ENCODE results near the gene PDPR.
"Not testable (repeated sequence)": the region's sequence is repeated elsewhere in the genome, so short reads cannot be mapped to it uniquely, and the experiment has no call there.

The PDPR gene

GRCh38 chr16:70166688-70167087 is 52.6 kb downstream of the PDPR start:
- DNase-seq, result not testable (repeated sequence)

DNA sequence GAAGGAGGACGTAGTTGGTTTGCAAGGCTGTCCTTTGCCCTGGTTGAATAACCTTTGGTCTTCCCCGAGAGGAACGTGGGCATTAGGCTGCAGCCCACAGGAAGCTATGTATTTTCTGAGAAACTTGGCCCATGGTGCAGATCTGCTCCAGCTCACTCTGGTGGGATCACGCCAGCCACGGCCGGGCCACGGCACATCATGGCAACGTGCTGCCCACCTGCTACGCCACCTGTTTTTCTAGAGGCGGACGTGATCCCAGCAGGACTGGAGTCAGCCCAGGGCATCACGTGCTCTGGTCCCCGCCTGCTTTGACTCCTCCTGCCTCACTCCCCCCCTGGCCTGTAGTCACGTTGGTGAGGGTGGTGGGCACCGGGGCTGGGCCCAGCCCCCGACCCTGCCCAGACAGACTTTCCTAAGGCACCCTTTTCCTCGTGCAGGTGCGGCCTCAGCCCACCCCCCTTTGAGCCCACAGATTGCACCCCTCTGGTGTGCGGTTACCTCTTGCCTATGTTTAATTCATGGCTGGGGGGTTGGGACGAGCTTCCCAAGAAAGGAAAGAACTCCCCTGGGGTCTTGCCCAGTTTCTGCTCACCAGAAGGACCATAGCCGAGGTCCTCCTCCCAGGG is 59.2 kb downstream of the PDPR start, which contains the start of gene CLEC18C:
TSS of gene CLEC18C (plus strand) at position 576 of the 626 bp plus-strand sequence. CDS start 492 bp downstream, outside the sequence.
- DNase-seq, result not testable (repeated sequence)

- DNase-seq, result not testable (repeated sequence)
Measured at GRCh38 chr16:70173916-70174315, 59.8 kb downstream of the PDPR start.

DNA sequence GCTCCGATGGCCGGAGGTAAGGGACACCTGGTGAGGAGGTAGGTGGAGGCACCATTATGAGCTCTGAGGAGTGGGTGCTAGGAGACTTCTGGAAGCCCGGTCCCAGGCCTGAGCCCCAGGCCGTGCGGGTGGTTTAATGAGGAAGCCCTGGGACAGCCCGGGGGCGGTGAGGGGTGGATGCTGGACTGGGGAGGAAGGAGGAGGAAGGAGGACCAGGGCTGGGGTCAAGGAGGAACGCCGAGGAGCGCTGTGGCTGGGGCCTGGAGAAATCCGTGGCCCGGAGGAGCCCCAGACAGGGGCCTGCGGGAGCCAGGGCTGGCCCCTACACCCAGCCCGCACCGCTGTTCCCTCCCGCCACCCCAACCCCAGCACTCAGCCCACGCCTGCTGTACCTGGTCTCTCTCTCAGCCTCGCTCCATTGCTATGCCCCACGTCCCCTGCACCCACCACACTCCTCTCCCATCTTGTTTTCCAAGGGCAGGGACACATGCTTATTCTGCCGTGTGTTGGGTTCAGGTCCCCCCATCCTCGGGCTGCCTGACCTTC is 60.3 kb downstream of the PDPR start:
- DNase-seq, result not testable (repeated sequence)

DNA sequence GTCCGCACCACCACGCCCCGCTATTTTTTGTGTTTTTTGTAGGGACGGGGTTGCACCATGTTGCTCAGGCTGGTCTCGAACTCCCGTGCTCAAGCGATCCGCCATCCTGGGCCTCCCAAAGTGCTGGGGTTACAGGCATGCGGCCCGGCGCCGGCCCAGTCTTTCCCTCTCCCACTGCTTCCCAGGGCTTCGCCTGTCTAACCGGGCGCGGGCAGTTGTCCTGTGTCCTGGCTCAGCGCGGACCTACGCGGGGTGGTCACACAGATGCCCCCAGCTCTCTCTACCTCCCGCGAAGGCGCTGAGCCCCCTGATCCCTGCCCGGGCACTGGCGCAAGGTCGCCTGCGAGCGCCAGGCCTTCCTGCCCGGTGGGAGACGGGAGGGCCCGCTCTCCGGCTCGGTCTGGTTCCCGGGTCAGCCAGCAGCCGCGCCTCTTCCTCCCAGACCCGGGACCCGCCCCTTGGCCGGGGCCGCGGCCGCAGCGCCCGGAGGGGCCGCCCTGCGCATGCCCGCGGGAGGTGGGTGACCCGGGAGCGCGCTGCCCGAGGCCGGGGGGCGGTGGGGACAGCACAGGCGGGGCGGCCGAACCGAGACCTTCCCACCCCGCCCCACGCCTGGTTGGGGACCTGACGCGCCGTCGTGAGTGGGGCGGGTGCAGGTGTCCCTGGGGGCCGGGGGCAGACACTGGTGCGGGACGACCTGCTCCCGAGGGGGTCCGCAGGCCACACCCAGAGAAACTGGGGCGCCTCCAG is 73.9 kb downstream of the PDPR start:
- DNase-seq, result not testable (repeated sequence)

DNA sequence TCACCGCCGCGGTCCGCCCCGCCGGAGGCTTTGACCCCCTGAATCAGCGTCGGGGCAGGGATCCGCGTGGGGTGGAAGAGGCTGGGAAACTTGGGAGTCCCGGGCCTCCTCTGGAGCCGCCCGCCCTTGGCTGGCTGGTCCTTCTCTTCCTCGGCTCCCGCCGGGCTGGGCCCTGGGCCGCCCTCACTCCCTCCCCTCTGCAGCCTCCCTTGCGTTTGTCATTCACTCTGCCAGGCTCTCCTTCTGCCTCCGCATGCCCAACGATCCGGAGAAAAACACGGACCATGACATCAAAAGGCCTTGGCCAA is 74.4 kb downstream of the PDPR start:
- DNase-seq, result not testable (repeated sequence)

DNA sequence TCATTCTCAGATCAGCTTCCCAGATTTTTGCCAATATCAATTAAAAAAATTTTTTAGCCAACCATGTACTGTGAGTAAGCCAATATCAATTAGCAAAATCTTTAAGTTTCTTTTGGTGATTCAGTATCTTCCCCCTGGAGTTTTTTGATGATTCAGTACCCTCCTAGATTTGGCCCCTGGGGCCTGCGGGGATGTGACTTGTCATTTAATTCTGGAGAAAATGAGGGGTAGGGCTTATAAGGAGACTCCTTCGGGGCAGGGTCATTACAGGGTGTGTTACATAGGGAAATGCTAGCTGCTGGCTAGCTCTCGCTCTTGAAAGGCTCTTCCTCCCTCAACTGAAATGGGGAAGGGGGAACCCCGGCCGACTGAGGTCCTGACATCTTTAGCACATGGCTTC is 76.4 kb downstream of the PDPR start:
- not testable (repeated sequence) for DNase-seq

DNA sequence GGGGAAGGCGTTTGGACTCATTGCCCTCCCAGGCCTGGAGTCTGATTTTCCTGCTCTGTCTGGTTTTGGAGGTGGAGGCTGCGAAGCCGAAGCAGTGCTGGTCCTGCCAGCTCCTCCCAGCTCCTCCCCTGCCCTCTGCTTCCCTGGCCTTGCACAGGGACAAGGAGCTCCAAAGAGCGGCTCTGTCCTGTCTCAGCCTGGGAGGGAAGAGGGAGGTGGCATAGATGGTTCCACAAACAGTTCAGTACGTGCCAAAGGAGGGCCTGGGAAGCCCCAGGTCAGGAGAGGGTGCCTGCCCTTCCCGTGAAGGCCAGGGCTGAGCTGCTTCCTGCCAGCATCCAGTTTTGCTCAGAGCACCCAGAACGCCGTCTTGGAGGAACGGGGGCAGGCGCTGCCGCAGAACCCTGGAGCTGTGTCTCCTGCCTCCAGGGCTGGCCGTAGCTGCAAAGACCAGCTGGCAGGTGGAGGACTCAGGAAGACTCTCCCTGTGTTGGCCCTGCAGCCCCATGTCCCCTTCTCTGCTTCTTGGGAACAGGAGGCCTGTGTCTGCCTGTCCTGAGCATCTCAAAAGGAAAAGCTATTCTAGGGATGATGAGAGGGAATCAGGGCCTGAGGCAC is 82.7 kb downstream of the PDPR start:
- DNase-seq, result not testable (repeated sequence)

DNA sequence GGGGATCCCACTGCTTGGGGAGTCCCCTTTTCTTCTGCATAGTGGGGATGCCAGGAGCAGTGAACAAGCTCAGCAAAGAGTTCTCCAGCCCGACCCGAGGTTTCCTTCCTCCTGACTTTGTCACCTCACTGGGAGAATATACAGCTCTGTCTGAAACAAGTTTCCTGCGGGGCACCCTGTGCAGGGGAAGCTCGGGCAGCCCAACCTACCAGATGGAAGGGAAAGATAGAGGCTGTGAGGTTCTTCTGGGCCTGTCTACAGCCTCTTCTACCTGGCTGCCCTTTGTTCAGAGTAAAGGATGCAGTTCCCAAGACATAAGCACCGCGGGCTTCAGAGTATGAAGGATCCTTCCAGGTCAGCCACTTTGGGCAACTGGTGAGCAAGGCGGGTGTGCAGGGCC is 83.5 kb downstream of the PDPR start:
- not testable (repeated sequence) for DNase-seq

DNA sequence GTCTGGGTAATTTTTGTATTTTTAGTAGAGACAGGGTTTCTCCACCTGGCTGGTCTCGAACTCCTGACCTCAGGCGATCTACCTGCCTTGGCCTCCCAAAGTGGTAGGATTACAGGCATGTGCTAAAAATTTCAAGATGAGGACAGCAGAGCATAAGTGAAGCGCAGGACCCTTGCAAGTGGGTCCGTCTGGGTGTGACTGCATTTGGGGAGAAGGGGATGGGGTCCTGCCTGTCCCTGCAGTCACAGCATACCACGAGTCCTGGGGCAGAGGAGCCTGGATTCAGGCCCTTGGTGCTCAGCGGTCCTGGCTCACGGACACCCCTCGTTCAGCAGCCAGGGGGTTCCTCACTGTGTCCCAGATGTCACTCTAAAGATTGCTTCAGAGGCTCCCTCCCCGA is 84.1 kb downstream of the PDPR start:
- not testable (repeated sequence) for DNase-seq

GRCh38 chr16:70198666-70199065 is 84.5 kb downstream of the PDPR start:
- DNase-seq, result not testable (repeated sequence)

- not testable (repeated sequence) for DNase-seq
Measured at GRCh38 chr16:70199170-70199569, 85.0 kb downstream of the PDPR start.

DNA sequence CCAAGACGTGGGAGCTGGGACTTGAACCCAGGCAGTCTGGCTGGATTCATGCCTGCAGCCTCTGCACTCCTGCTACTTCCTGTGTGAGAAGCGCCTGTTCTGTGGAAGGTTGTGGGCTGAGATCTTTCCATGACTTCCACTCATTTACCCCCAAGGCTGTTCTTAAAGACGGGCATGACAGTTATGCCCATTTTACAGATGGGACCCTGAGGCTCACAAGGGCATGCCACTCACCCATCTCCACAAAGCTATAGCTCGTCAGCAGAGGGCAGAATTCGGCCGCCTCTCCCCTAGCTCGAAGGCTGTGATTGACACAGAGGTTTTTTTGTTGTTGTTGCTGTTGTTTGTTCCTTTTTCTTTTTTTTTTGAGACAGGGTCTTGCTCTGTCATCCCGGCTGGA is 85.9 kb downstream of the PDPR start:
- not testable (repeated sequence) for DNase-seq

DNA sequence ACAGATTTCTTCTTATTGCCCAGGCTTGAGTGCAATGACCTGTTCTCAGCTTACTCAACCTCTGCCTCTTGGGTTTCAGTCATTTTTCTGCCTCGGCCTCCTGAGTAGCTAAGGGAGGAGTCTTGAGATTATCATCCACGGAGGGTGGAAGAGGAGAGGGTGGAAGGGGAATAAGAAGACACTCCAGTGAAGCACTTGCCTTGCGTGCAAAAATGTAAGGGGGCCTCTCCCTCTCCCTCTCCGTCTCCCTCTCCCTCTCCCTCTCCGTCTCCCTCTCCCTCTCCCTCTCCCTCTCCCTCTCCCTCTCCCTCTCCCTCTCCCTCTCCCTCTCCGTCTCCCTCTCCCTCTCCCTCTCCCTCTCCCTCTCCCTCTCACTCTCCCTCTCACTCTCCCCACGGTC is 89.4 kb downstream of the PDPR start:
- not testable (repeated sequence) for DNase-seq

DNA sequence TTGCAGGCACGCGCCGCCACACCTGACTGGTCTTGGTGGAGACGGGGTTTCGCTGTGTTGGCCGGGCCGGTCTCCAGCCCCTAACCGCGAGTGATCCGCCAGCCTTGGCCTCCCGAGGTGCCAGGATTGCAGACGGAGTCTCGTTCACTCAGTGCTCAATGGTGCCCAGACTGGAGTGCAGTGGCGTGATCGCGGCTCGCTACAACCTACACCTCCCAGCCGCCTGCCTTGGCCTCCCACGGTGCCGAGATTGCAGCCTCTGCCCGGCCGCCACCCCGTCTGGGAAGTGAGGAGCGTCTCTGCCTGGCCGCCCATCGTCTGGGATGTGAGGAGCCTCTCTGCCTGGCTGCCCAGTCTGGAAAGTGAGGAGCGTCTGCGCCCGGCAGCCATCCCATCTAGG is 89.9 kb downstream of the PDPR start:
- DNase-seq, result not testable (repeated sequence)

- DNase-seq, result not testable (repeated sequence)
Measured at GRCh38 chr16:70204668-70205405, 90.7 kb downstream of the PDPR start.

DNA sequence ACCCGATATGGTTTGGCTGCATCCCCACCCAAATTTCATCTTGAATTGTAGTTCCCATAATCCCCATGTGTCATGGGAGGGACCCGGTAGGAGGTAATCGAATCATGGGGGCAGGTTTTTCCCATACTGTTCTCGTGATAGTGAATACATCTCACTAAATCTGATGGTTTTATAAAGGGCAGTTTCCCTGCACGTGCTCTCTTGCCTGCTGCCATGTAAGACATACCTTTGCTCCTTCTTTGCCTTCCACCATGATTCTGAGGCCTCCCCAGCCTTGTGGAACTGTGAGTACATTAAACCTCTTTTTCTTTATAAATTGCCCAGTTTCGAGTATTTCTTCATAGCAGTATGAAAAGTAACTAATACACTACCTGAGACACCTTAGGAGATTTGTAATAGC is 92.2 kb downstream of the PDPR start:
- not testable (repeated sequence) for DNase-seq

Data from bone marrow (tissue), 2 donors.